ENCODE data around the gene SCD.

- TF ChIP-seq CTCF (IDR thresholded peaks at IDR 0.05) = no peak
- no peak for TF ChIP-seq POLR2AphosphoS5 (IDR thresholded peaks at IDR 0.05)
- TF ChIP-seq EP300 (IDR thresholded peaks at IDR 0.05) = no peak
- TF ChIP-seq POLR2A (IDR thresholded peaks at IDR 0.05; ENCODE audit: low read depth) = no peak
Observed at GRCh38 chr10:100344241-100344788, 2.7 kb upstream of the SCD start.
